Lung (tissue), 12 donors: ENCODE results near the gene TDRD9. TPM values are rescaled to one million over a fixed set of nuclear protein-coding genes. Genes with fewer than 3 reads are reported as not detected.

Source experiments
- ATAC-seq: fragments of 200-7000 bp; cut with Tn5 transposase; one replicate; pipeline ENCODE4 v1.9.1; 2020; ENCODE audit warnings: moderate number of reproducible peaks; ENCODE audit not compliant: insufficient read depth, low FRiP score
- DNase-seq, 3 donors: peaks; one replicate each; pipeline ENCODE4 v3.0.0-alpha.2; 2013 to 2017
- H3K27ac ChIP-seq, 2 donors: one replicate each; pipeline ENCODE4 v1.5.1; 2013; ENCODE audit warnings: mild to moderate bottlenecking in 2 of 2, moderate library complexity in 2 of 2, control low read depth in 1 of 2, inconsistent platforms in 1 of 2, low read depth in 1 of 2, low read length in 1 of 2
- H3K27me3 ChIP-seq, 3 donors: one replicate each; pipeline ENCODE4 v1.5.1; 2013; ENCODE audit warnings: low read length in 2 of 3; ENCODE audit not compliant: control insufficient read depth in 3 of 3, insufficient read depth in 3 of 3
- H3K36me3 ChIP-seq, 4 donors: one replicate each; pipeline ENCODE4 v1.5.1; 2013; ENCODE audit warnings: low read length in 4 of 4, mild to moderate bottlenecking in 1 of 4, moderate library complexity in 1 of 4; ENCODE audit not compliant: control insufficient read depth in 4 of 4, insufficient read depth in 4 of 4
- H3K4me1 ChIP-seq, 5 donors: one replicate each; pipeline ENCODE4 v1.5.1; 2013; ENCODE audit warnings: low read length in 5 of 5, mild to moderate bottlenecking in 2 of 5, moderate library complexity in 1 of 5; ENCODE audit not compliant: control insufficient read depth in 5 of 5, insufficient read depth in 5 of 5
- H3K4me3 ChIP-seq: one replicate; pipeline ENCODE4 v1.5.1; 2013; ENCODE audit warnings: mild to moderate bottlenecking, control low read depth, moderate library complexity
- H3K9ac ChIP-seq, 2 donors: one replicate each; pipeline ENCODE4 v1.5.1; 2013; ENCODE audit warnings: low read length in 2 of 2, control low read depth in 1 of 2; ENCODE audit not compliant: insufficient read depth in 1 of 2
- H3K9me3 ChIP-seq, 4 donors: one replicate each; pipeline ENCODE4 v1.5.1; 2013; ENCODE audit warnings: low read length in 3 of 4, mild to moderate bottlenecking in 1 of 4, moderate library complexity in 1 of 4; ENCODE audit not compliant: control insufficient read depth in 4 of 4, insufficient read depth in 3 of 4
- CTCF ChIP-seq: IDR thresholded peaks from 2 replicates; pipeline ENCODE4 v1.5.1; 2012; ENCODE audit warnings: mild to moderate bottlenecking; ENCODE audit errors: control extremely low read depth, extremely low read depth
- whole genome bisulfite sequencing, 2 donors: extraction: QIAGEN DNeasy Blood & Tissue Kit; methylation state at CpG; one replicate each; pipeline ENCODE4 v1.1.7; 2013; 5-methylcytosine and 5-hydroxymethylcytosine counted together
- polyA plus RNA-seq, 2 donors: library from polyadenylated mRNA; stranded (reverse); fragments of 200-250 nt; gene quantifications; one replicate each; pipeline ENCODE4 v1.2.1, GENCODE V29; 2013
- total RNA-seq, 2 donors: library from RNA; depleted of rRNA in 1 of 2; stranded (reverse); fragments of >200 nt in 1 of 2; gene quantifications; one replicate each; pipeline ENCODE4 v1.2.1, GENCODE V29; 2014 to 2021
- donor health status: control.
- donor health status: control.
- donor health status: Bipolar disorder and iron deficiency.
- donor health status: healthy.
- donor health status: DM: yes; HTN: yes; CAD: no.

The TDRD9 gene
- total and polyA plus RNA-seq, 4 donors: 2.3 to 8.6 (median 5.3) TPM

GRCh38 chr14:104001003-104001402 is 72.7 kb downstream of the TDRD9 start:
- Histone ChIP-seq H3K27ac (no peak overlapping the region), H3K9ac (no peak overlapping the region), H3K36me3 (no peaks in the 10 kb centered on the region), H3K9me3 (peaks cover 0 to 4% (median 0%) of the 10 kb centered on the region in 4 donors), H3K4me1 (no peaks in the 10 kb centered on the region), H3K27me3 (no peaks in the 10 kb centered on the region), H3K4me3 (no peak overlapping the region)
- 78 to 79% methylated on average over 4 of the region's 4 CpGs for WGBS, 2 donors
- ATAC-seq: no peak
- TF ChIP-seq CTCF: no peak
- no peak for DNase-seq

- 90 to 91% methylated on average over 6 of the region's 6 CpGs for WGBS, 2 donors
- no peaks in the 10 kb centered on the region for H3K4me1 ChIP-seq
- no peak overlapping the region for H3K9ac ChIP-seq
- H3K9me3 ChIP-seq: no peaks in the 10 kb centered on the region
- H3K36me3 ChIP-seq: no peaks in the 10 kb centered on the region
- no peak overlapping the region for H3K27ac ChIP-seq
- no peaks in the 10 kb centered on the region for H3K27me3 ChIP-seq
- no peak for DNase-seq
- no peak for TF ChIP-seq CTCF
- no peak for ATAC-seq
- no peak overlapping the region for H3K4me3 ChIP-seq
Measured at GRCh38 chr14:104003616-104004015, 75.4 kb downstream of the TDRD9 start.

GRCh38 chr14:104004849-104005248 is 76.6 kb downstream of the TDRD9 start:
- no peaks in the 10 kb centered on the region for H3K9me3 ChIP-seq
- DNase-seq: no peak
- WGBS, 2 donors: 94 to 97% methylated on average over 1 of the region's 1 CpG
- no peak overlapping the region for H3K27ac ChIP-seq
- no peak for TF ChIP-seq CTCF
- H3K27me3 ChIP-seq: no peaks in the 10 kb centered on the region
- no peak overlapping the region for H3K9ac ChIP-seq
- no peak overlapping the region for H3K4me3 ChIP-seq
- no peak for ATAC-seq
- H3K4me1 ChIP-seq: no peaks in the 10 kb centered on the region
- H3K36me3 ChIP-seq: no peaks in the 10 kb centered on the region

GRCh38 chr14:104005489-104005888 is 77.2 kb downstream of the TDRD9 start:
- Histone ChIP-seq H3K36me3 (no peaks in the 10 kb centered on the region), H3K9me3 (no peaks in the 10 kb centered on the region), H3K27ac (no peak overlapping the region), H3K4me3 (no peak overlapping the region), H3K9ac (no peak overlapping the region), H3K4me1 (no peaks in the 10 kb centered on the region), H3K27me3 (no peaks in the 10 kb centered on the region)
- WGBS, 2 donors: 90 to 97% methylated on average over 8 of the region's 8 CpGs
- no peak for TF ChIP-seq CTCF
- ATAC-seq (no peak), DNase-seq (no peak)
